Measurements from ENCODE around the gene POLD4.

DNA sequence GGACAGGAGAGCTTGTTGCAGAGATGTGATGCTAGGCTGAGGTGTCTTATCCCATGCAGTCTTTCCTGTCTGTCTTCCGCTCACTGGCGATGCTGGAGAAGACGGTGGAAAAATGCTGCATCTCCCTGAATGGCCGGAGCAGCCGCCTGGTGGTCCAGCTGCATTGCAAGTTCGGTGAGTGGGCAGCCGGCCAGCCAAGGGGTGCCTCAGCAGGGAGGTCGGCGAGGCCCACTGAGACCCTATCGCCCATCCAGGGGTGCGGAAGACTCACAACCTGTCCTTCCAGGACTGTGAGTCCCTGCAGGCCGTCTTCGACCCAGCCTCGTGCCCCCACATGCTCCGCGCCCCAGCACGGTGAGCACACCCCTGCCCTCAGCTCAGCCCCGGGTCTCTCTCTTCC lies 40.1 kb upstream of the POLD4 start:
- TF ChIP-seq, protein P1, sequence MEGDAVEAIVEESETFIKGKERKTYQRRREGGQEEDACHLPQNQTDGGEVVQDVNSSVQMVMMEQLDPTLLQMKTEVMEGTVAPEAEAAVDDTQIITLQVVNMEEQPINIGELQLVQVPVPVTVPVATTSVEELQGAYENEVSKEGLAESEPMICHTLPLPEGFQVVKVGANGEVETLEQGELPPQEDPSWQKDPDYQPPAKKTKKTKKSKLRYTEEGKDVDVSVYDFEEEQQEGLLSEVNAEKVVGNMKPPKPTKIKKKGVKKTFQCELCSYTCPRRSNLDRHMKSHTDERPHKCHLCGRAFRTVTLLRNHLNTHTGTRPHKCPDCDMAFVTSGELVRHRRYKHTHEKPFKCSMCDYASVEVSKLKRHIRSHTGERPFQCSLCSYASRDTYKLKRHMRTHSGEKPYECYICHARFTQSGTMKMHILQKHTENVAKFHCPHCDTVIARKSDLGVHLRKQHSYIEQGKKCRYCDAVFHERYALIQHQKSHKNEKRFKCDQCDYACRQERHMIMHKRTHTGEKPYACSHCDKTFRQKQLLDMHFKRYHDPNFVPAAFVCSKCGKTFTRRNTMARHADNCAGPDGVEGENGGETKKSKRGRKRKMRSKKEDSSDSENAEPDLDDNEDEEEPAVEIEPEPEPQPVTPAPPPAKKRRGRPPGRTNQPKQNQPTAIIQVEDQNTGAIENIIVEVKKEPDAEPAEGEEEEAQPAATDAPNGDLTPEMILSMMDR (conservative IDR thresholded peaks at IDR 0.05 in 1 of 2, IDR thresholded peaks at IDR 0.05 in 1 of 2; ENCODE audit: low read depth in 1 of 2, low read length in 2 of 2) = no peak
- TF ChIP-seq EZH2 (IDR thresholded peaks at IDR 0.05; ENCODE audit: low read length, missing control alignments) = no peak
